Stimulated activated naive CD4-positive, alpha-beta T cell treated with Interleukin-2 at 50 U/mL for 16 hours (primary cell): Measurements from ENCODE around the gene DGKH.
A peak's percentile ranks its signal among the peaks of the same experiment; 100 is the strongest.
"Not testable (repeated sequence)": the region's sequence is repeated elsewhere in the genome, so short reads cannot be mapped to it uniquely, and the experiment has no call there.

Experiments
- DNase-seq: peaks from one replicate; lab custom pipeline; 2025; lab: John Stamatoyannopoulos, UW

DGKH gene

DNA sequence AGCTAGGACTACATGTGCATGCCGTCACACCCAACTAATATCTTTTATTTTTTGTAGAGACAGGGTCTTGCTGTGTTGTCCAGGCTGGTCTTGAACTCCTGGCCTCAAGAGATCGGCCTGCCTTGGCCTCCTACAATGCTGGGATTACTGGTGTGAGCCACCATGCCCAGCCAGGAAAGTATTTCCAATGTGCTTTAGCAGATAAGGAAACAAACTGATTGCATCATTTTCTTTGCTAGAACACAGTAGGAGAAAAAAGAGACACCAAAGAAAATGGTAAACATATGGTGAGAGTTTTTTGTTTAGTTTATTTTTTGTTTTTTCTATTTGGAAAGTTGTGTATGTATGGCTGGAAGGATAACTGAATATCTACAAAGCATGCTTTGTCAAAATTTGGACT is 176.6 kb downstream of the DGKH start:
- no peak for DNase-seq

DNA sequence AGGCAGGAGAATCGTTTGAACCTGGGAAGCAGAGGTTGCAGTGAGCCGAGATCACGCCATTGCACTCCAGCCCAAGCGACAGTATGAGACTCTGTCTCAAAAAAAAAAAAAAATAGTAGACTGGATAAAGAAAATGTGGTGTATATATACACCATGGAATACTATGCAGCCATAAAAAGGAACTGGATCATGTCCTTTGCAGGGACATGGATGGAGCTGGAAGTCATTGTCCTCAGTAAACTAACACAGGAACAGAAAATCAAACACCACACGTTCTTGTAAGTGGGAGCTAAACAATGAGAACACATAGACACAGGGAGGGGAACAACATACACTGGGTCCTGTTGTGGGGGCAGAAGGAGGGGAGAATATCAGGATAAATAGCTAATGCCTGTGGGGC is 178.3 kb downstream of the DGKH start:
- DNase-seq = not testable (repeated sequence)

DNA sequence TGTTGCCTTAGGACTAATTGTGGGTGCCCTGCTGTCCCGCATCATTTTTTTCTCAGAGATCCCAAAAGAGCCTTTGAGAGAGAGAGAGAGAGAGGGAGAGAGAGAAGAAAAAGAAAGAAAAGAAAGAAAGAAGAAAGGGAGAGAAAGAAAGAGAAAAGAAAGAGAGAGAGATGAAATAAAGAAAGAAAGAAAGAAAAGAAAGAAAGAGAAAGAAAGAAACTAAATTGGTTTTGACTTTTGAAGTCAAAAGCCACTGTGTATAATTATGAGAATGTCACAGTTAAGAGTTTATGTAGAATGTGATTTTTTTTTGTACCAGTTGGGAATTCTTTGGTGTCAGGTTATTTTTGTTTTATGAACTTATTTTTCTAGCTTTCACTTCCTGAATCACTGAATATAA is 180.1 kb downstream of the DGKH start:
- DNase-seq = no peak

DNA sequence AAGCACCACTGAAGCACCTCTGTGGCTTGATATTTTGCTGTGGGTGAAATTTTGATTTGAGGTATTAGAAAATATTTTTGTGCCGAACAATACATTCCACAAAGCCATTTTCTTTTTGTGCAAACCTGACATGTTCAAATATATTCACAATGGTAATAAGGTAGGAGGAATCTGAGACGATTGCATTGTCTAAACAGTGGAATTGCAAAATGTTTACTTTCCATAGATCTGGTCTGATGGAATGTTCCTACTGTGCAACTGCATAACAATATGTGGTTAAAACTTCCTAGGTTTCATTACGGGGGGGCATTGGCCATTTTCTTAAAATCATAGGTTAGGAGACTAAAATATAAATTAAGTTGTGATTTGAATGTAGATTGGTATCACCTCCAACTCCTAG is 180.8 kb downstream of the DGKH start:
- DNase-seq = no peak

DNA sequence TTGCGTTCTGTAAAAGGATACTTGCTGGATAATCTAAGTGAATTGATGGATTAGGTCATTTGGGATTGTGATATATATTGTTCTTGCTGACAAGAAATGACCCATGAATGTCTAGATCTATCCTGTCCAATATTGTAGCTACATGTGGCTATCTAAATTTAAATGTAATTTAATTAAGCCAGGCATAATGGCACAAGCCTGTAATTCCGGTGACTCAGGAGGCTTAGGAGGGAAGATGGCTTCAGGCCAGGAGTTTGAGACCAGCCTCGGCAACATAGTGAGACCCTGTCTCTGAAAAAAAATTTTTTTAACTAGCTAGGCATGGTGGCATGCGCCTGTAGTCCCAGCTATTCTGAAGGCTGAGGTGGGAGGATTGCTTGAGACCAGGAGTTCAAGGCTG is 184.2 kb downstream of the DGKH start:
- DNase-seq = no peak

DNA sequence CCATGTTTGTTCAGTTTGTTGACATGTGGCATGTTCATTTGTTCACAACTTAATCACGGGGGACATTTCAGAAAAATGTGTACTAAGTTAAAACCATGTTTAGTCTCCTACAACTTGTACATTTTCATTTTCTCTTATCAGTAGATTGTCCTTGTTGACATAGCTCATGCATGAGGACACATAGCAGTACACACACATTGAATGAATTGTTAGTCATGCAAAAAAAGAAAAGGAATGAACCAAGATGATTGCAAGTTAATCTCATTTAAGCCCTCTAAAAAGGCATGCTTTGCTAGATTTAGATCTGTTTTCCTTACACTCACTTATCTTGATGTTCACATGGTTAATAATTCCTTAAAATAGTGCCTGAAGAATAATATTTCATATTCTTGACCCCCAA is 185.3 kb downstream of the DGKH start:
- DNase-seq = no peak

DNA sequence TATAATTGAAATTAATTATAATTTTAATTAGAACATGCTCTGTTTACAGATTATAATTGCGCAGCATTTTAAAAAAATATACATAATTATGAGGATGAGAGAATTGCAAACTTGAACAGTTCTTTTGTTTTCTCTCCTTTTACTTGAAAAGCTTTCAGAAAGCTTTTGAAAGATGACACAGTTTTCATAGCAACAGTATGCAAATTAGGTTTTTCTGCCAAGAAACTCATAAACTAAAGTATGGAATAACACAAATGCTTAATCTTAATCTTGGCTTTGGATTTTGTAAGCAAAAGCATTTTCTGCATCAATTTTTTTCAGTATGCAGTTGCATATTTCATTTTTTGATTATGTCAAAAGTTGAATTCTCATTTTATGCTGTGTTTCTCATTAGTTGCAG is 190.7 kb downstream of the DGKH start:
- no peak for DNase-seq

DNA sequence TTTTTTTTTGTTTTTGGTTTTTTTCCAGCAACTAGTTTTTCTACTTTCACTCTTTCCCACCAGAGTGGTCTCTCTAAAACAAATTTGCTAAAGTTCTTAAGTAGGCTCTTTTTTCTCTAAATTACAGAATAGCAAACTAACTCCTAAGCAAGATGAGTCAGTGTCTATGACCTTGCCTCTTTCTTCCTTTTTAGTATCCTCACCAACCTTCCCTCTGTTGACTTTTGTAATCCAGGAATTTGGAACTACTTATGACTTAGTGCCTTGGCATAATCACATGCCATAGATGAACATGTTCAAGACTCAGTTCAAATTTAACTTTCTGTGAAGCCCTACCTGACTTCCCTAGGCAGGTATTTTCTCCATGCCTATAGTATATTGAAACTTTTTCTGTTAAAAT is 191.2 kb downstream of the DGKH start:
- no peak for DNase-seq

DNA sequence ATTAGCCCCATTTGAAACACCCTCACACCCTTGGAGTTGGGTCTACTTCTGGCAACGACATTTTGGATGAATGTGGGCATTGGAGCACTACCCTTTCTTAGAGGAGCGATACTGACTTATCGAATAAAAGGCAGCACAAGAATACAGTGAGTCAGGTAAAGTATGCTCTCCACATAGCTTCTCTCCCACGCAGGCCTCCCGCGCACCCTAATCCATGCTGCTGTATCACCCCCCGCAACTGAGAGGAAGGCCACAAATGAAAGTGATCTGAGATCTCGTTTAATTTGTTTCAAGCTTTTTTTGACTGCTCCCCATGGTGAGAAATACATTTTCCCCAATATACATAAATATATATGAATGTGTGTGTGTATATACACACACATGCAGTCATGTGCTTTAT is 198.1 kb downstream of the DGKH start:
- DNase-seq = no peak

DNA sequence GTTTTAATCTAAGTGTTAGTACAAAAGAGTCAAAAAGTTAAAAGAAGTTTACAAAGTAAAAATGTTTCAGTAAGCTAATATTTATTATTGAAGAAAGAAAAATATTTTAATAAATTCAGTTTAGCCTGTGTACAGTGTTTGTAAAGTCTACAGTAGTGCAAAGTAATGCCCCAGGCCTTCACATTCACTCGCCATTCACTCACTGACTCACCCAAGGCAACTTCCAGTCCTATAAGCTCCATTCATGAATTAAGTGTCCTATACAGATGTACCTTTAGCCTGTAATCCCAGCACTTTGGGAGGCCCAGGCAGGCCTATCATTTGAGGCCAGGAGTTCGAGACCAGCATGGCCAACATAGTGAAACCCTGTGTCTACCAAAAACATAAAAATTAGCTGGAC is 199.4 kb downstream of the DGKH start:
- no peak for DNase-seq

DNA sequence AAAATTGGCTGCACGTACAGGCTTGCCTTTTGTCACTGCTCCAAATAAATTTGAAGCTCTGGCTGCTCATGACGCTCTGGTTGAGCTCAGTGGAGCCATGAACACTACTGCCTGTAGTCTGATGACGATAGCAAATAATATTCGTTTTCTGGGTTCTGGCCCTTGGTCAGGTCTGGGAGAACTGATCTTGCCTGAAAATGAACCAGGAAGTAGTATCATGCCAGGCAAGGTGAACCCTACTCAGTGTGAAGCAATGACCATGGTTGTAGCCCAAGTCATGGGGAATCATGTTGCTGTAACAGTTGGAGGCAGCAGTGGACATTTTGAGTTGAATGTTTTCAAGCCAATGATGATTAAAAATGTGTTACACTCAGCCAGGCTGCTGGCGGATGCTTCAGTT is 207.4 kb downstream of the DGKH start:
- DNase-seq = no peak

DNA sequence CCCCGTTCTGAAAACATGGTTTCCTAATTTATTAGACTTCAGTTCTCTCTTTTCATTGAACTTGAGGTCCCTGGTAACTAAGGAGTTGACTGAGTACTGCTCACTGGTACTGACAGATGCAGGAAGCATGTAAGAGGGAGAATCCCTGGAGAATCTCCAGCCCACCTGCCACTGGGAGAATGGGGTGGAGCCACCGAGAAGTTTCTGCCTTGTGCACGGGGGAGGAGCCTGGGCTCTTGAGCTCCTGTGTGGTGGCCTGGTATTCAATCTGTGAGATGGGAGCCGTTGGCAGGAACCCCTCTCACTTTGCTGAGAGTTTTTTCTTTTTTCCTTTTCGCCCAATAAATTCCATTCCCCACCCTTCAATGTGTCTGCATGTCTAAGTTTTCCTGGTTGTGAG is 210.3 kb downstream of the DGKH start:
- no peak for DNase-seq

DNA sequence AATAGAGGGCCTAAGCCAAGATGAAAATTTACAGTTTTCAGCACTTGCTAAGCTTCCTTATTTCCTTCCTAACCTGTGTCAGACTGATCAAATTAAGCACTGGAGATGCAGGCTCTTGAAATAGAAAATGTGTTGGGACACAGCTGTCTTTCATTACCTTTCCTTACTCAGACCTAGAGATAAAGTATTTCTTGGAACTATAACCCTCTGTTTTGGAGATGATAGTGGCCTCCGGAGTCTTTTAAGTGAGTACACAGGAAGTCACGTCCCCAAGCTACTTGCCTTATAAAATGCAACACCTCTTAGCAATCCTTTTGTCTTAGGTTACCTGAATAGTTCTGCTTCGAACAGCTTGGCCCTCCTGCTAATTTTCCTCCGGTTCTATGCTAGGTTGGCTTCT is 211.1 kb downstream of the DGKH start:
- no peak for DNase-seq

DNA sequence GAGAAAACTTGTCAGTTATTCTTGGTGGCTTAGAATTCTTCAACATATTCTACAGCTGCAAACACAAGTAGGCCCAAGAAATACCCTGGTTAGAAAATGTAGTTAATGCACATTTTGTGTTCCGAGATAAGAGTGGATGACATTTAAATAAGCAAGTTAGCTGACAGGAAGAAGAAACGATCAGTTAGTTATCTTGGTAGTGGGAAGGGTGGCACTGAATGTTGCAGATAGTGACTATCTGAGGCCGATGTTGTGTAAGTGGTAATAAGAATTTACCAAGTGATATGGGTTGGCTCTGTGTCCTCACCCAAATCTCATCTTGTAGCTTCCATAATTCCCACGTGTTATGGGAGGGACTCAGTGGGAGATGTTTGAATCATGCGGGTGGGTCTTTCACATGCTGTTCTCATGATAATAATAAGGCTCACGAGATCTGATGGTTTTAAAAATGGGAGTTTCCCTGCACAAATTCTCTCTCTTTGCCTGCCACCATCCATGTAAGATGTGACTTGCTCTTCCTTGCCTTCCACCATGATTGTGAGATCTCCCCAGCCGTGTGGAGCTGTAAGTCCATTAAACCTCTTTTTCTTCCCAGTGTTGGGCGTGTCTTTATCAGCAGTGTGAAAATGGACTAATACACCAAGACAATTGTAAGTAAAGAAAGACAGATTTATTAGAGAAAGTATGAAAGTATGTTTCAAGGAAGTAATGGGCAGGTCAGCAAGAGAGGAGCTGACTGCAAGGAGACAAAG is 212.6 kb downstream of the DGKH start:
- no peak for DNase-seq

DNA sequence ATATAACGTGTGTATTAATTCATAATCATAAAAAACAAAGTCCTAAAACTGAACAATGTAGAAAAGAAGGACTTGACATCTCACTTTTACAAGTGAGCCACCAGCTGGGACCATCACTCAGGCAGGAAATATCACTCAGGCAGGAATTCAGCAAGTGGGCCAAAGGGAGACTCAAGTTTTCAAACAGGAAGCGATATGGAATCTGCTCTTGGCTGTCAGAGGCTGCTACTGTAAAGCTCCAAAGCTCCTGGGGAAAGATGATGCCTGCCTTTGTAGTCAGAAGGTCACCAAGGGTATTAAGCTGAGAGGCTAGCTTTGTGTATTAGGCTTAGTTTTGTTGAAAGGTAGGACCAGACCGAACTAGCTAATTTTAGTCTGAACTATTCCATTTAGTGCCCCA is 218.0 kb downstream of the DGKH start:
- DNase-seq = no peak

DNA sequence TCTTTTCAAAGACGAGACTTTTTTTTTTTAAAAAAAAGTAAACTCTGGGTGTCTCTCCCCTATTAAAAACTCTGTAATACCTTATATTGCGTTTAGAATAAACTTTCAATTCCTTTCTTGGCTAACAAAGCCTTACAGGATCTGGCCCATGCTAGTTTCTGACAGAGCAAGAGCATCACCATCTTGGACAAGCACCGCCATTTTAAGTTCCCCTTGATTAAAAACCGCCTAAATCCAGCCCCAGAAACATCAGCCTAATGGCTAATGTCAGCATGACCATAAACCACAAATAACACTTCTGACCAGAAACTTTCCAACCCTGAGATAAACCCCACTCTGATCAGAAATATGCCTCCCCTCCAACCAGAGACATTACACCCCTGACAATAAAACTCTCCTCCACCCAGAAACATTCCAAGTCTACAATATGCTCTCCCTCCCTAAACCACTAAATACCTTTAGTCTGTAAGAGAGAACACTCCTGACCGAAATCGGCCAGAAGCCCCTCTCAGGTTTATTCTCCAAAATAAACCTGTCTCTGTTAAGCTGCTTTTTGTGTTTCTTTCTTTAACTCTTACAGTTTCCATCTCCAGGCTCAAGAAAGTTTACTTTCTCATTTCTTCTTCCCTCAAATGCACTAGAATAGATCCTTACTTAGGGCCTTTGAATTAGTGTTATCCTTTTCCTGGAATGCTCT is 221.9 kb downstream of the DGKH start:
- DNase-seq = no peak

DNA sequence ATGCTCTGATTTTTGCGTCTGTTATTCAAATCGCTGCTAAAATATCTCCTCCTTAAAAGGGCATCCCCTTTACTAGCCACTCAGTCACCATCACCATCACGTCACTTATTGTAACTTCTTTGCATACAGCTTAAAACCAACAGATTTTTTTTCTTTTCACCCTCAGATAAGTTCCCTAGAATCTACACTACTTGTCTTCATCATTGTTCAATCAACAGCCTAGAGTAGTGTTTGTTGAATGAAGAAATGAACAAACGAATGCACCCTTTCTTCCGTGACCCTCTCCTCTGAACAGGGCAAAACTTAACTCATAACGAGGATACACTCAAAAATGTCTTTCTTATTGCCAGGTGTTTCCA is 222.4 kb downstream of the DGKH start:
- no peak for DNase-seq

DNA sequence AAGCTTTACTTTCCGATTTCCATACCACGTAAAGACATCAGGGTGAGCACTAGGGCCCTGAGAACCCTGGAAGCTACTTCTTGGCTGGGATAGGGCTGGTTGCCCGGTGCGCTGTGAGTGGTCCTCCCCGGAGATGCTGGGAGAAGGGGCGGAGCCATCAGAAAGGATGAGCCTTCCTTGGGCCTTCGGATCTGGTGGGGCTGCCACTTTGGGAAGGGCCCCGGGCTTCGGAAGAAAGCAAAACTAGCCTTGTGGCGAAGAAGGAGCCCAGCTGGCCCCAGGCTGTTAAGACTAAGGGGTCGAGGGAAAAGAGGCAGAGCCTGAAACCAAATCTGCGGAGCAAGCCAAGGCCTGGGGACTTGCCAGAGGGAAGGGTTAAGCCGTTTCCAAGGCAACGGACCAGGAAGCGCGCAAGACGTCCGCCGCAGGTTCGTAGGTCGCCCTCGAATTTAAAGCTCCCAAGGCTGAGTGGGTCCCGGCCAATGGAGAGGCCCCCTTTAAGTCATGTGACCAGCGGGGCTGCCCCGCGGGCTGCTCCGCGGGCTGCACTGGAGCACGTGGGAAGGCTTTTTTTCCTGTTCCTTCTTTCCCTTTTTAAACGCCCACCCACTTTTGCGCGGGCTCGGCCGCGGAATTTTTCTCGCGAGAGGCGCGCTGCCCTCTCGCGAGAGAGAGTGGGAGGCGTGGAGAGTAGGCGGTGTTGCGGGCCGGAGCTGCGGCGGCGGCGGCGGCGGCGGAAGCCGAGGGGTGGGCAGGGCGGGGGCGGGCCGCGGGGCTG is 223.1 kb downstream of the DGKH start:
- DNase-seq = peak; percentile 88

DNA sequence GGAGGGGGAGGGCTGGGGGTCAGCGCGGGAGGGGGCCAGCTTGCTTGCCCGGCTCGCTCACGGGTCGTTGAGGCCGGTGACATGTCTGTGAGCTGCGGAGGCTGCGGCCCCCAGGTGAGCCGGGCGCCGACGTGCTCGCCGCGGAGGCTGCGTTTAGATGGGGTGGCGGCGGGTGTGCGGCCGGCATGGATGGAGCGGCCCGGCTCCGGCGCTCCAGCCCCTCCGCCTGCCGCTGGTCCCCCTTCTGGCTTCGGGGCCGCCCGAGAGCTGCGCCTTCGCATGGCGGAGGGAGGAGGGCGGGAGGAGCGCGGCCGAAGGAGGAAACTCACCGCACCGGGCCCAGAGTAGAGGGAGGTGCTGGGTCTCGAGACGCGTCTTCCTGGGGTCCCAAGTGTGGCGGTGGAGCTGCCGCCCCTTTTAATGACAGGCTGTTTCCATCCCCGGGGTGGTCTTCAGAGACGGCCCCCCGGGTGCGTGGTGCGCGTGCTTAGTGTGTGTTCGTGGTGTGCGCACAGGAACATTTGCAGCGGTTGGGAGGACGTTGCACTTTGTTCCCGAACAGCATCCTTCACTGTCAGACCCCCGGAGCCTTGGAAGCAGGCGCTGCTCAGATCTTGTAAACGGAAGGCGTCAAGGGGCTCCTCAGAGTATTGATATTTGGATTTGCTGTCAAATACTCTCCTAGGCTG is 223.8 kb downstream of the DGKH start, which contains the start of gene AKAP11:
TSS of gene AKAP11 (plus strand) at position 38 of the 689 bp plus-strand sequence. CDS start 14,197 bp downstream, outside the sequence.
- DNase-seq = peak; percentile 54

DNA sequence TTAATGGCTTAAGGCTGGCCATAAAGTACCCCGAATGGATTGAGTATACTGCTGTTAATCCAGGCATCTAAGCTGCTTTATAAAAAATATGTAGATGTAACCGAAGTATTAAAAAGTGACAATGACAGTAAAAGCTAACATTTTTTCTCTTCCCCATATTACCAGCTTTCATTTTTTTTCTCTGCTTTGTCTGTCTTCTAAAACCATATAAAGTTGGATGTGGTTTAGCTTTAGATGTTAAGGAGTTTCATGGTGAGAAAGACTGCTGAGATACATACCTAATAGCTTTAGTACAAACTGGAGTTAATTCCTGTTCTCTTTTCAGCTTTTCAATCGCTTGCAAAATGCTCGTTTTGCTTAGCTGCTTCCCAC is 224.3 kb downstream of the DGKH start:
- DNase-seq = no peak

DNA sequence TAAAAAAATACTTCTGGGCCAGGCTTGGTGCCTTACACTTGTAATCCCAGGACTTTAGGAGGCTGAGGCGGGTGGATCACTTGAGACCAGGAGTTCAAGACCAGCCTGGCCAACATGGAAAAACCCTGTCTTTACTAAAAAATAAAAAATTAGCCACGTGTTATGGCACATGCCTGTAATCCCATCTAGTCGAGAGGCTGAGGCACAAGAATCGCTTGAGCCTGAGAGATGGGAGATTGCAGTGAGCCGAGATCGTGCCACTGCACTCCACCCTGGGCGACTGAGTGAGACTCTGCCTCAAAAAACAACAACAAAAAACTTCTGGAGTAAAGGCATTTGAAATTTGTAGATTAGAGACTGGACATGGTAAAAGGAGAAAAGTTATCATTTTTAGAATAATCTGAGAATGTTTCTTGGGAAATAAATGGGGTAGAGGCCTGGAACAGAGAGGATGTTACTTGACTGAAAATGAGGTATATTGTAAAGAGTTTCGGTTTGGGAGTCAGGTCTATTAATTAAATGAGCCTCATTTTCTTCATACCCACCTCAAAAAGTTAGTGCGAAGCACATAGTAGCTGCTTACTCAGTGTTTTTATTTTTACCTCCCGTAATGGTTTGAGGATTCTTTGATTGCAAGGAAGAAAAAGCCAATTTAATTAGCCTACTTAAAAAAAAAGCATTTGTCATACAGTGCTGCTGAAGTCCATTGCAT is 226.1 kb downstream of the DGKH start:
- no peak for DNase-seq

DNA sequence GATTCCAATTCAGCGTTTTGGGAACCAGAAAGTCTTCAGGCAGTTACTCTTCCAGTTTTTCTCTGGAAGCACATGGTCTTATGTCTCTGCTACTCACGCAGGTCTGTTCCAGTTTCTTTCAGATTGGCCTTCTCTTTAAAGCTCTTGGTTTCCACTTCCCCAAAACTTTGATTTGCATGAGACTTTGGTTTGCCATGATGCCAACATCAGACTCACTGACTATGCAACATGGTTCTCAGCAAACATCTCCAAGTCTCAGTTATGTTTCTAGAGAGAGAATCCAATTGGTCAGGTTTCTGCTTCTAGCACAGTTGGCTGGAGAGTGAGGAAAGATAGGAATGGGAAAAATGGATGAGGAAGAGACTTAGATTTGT is 226.6 kb downstream of the DGKH start:
- no peak for DNase-seq
